Measurements from ENCODE around the gene NRROS. TPM values are rescaled to one million over a fixed set of nuclear protein-coding genes. Genes with fewer than 3 reads are reported as not detected.

Gene NRROS
- total and polyA plus RNA-seq, 2 of the 4 experiments (the other 2 are of a cell fraction), result 0.10 TPM; not detected in 1

DNA sequence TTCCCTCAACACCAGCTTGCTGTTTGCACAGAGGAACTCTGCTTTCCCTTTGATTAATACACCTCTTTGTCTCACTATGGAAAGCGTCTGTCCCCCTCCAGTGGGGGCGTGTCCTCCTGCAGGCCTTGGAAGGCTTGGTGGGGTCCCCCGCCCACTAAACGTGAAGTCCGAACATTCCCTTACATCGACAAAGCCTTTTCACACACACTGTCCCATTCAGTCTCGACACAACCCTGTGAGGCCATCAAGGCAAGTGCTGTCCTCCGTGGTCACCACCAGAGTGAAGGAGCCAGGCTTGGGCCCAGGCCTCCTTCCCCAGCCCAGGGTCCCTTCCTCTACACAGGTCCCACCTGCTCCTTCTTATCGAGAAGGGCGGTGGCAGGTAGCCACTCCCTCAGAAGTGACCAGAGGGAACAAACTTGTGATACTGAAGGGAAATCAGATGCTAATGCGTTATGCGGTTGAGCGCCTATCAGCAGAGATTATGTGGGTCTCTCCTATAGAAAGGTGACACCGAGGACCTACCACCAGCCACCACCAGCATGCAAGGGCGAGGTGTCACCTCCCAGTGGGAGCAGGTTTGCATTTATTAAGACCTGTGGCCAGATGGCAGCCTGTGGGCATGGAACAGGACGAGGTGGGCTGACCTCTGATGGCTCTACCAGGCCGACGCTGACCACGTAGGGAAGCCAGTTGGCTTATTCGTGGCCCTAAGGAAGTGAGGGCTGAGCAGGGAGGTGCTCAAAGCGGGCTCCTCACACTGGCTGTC lies 6.6 kb downstream of the NRROS start:
- POLR2A ChIA-PET (ENCODE audit: unreplicated experiment), result no interaction called here
- no peak overlapping the region for H3K14ac ChIP-seq (replicated peaks; ENCODE audit: low read depth, low read length)
- no peak overlapping the region for H3K23ac ChIP-seq (ENCODE audit: low read depth, low read length)
- no peak overlapping the region for H3K56ac ChIP-seq (ENCODE audit: extremely low read depth, insufficient read depth, low read length)
- H3K18ac ChIP-seq (ENCODE audit: low read depth, low read length), result no peak overlapping the region
- no peaks in the 10 kb centered on the region; the same call in 1 of the 2 replicates for H3K4me1 ChIP-seq (ENCODE audit: control insufficient read depth, insufficient read depth, low read length)
- no peaks in the 10 kb centered on the region for H3K79me1 ChIP-seq (ENCODE audit: low read depth in 1 of 2, low read length in 2 of 2)
- no peak overlapping the region for H2BK20ac ChIP-seq (ENCODE audit: low read depth, low read length)
- no peak overlapping the region for H4K91ac ChIP-seq (ENCODE audit: insufficient read depth, low read depth, low read length)
- no peak overlapping the region for H3K4me3 ChIP-seq (ENCODE audit: insufficient read depth, low read depth, low read length)
- ATAC-seq (ENCODE audit: low read depth) (no peak), DNase-seq (no peak)
- H2AK5ac ChIP-seq (ENCODE audit: low read depth, low read length), result no peak overlapping the region
- intact Hi-C loops (cut with micrococcal nuclease) (no loop called here), in situ Hi-C loops (cut with MboI; ENCODE audit: low sequenced_read_pairs) (no loop called here), dilution Hi-C loops (cut with HindIII; ENCODE audit: low sequenced_read_pairs, unreplicated experiment) (no loop called here)
- peaks cover 20% of the 10 kb centered on the region for H3K27me3 ChIP-seq (ENCODE audit: control insufficient read depth, insufficient read depth, low read length)
- no peaks in the 10 kb centered on the region for H3K9me1 ChIP-seq (ENCODE audit: insufficient read depth, low read length)
- CTCF ChIA-PET, result interaction anchor here (0.9 kb wide), 1 partner anchor 36 kb away, joined by 3 read pairs; no protein-coding TSS in a partner anchor
- WGBS, 2 experiments (ENCODE audit: extremely low coverage in 2 of 2, insufficient read length in 1 of 2), result 82% methylated on average over 12 of the region's 21 CpGs; no CpG with 5 or more reads in 1 of the 2 experiments
- no peak overlapping the region for H2AK9ac ChIP-seq (replicated peaks; ENCODE audit: low read depth, low read length, poor library complexity)
- no peak for TF ChIP-seq MAZ (IDR thresholded peaks at IDR 0.05; ENCODE audit: borderline replicate concordance, low read depth, low read length)
- TF ChIP-seq CHD1 (IDR thresholded peaks at IDR 0.05; ENCODE audit: low read depth, low read length), result no peak
- TF ChIP-seq, protein P1, sequence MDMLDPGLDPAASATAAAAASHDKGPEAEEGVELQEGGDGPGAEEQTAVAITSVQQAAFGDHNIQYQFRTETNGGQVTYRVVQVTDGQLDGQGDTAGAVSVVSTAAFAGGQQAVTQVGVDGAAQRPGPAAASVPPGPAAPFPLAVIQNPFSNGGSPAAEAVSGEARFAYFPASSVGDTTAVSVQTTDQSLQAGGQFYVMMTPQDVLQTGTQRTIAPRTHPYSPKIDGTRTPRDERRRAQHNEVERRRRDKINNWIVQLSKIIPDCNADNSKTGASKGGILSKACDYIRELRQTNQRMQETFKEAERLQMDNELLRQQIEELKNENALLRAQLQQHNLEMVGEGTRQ (IDR thresholded peaks at IDR 0.05; ENCODE audit: low read depth, low read length), result no peak
- TF ChIP-seq, protein P2, sequence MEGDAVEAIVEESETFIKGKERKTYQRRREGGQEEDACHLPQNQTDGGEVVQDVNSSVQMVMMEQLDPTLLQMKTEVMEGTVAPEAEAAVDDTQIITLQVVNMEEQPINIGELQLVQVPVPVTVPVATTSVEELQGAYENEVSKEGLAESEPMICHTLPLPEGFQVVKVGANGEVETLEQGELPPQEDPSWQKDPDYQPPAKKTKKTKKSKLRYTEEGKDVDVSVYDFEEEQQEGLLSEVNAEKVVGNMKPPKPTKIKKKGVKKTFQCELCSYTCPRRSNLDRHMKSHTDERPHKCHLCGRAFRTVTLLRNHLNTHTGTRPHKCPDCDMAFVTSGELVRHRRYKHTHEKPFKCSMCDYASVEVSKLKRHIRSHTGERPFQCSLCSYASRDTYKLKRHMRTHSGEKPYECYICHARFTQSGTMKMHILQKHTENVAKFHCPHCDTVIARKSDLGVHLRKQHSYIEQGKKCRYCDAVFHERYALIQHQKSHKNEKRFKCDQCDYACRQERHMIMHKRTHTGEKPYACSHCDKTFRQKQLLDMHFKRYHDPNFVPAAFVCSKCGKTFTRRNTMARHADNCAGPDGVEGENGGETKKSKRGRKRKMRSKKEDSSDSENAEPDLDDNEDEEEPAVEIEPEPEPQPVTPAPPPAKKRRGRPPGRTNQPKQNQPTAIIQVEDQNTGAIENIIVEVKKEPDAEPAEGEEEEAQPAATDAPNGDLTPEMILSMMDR (conservative IDR thresholded peaks at IDR 0.05; ENCODE audit: low read depth, low read length), result no peak
- no peak for TF ChIP-seq SMC3 (IDR thresholded peaks at IDR 0.05; ENCODE audit: low read depth, low read length)
- no peak for TF ChIP-seq NFE2L2 (IDR thresholded peaks at IDR 0.05; ENCODE audit: low read depth, low read length)
- TF ChIP-seq RFX5 (IDR thresholded peaks at IDR 0.05; ENCODE audit: low read depth, low read length), result no peak
- no peak for TF ChIP-seq MAFK (IDR thresholded peaks at IDR 0.05; ENCODE audit: low read depth, low read length)
- TF ChIP-seq FOS (IDR thresholded peaks at IDR 0.05; ENCODE audit: low read depth, low read length), result no peak
- TF ChIP-seq RCOR1 (IDR thresholded peaks at IDR 0.05; ENCODE audit: insufficient replicate concordance, low read length), result no peak
- no peak for TF ChIP-seq RAD21 (IDR thresholded peaks at IDR 0.05; ENCODE audit: low read length)
- TF ChIP-seq, protein P3, sequence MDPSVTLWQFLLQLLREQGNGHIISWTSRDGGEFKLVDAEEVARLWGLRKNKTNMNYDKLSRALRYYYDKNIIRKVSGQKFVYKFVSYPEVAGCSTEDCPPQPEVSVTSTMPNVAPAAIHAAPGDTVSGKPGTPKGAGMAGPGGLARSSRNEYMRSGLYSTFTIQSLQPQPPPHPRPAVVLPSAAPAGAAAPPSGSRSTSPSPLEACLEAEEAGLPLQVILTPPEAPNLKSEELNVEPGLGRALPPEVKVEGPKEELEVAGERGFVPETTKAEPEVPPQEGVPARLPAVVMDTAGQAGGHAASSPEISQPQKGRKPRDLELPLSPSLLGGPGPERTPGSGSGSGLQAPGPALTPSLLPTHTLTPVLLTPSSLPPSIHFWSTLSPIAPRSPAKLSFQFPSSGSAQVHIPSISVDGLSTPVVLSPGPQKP (IDR thresholded peaks at IDR 0.05; ENCODE audit: borderline replicate concordance, low read depth, low read length), result no peak
- no peak for TF ChIP-seq CEBPB (IDR thresholded peaks at IDR 0.05; ENCODE audit: low read depth, low read length)
- no peak for TF ChIP-seq BHLHE40 (IDR thresholded peaks at IDR 0.05; ENCODE audit: low read depth, low read length)
- no peak overlapping the region for H2BK120ac ChIP-seq (ENCODE audit: low read depth, low read length)
- H4K8ac ChIP-seq (ENCODE audit: low read depth in 2 of 2, low read length in 2 of 2), result no peak overlapping the region
- BruUV-seq (replicated peaks), result no TSS peak
- no peak overlapping the region for H3K9ac ChIP-seq (ENCODE audit: low read depth, low read length)
- H2AFZ ChIP-seq (replicated peaks; ENCODE audit: low read length, poor library complexity), result no peak overlapping the region
- no peak overlapping the region for H2BK15ac ChIP-seq (ENCODE audit: low read depth, low read length)
- H4K5ac ChIP-seq (ENCODE audit: low read depth, low read length), result no peak overlapping the region
- no peak overlapping the region for H2BK5ac ChIP-seq (ENCODE audit: low read depth, low read length, poor library complexity, severe bottlenecking)
- H4K20me1 ChIP-seq (ENCODE audit: insufficient read depth, low read length), result no peaks in the 10 kb centered on the region
- no peak overlapping the region for H3K4me2 ChIP-seq (ENCODE audit: low read depth, low read length)
- H3K9me3 ChIP-seq (ENCODE audit: control insufficient read depth, insufficient read depth, low read length), result no peaks in the 10 kb centered on the region
- H3K4ac ChIP-seq (ENCODE audit: low read depth, low read length), result no peak overlapping the region
- no peaks in the 10 kb centered on the region for H3K36me3 ChIP-seq (ENCODE audit: control insufficient read depth, insufficient read depth, low read length)
- H3K27ac ChIP-seq (ENCODE audit: insufficient read depth, low read length), result no peak overlapping the region

All from IMR-90 (cell line).